Neuron (in vitro differentiated cells): ENCODE measurements around the gene ABCB6.

ENCODE experiments used
- H2AFZ ChIP-seq: one replicate; pipeline ENCODE4 v1.6.1; 2013; ENCODE audit warnings: low read depth, mild to moderate bottlenecking, inconsistent platforms, low read length, moderate library complexity
- H3K27me3 ChIP-seq: one replicate; pipeline ENCODE4 v1.6.1; 2013; ENCODE audit warnings: low read length; ENCODE audit not compliant: insufficient read depth
- H3K36me3 ChIP-seq: one replicate; pipeline ENCODE4 v1.6.1; 2013; ENCODE audit warnings: low read length; ENCODE audit not compliant: insufficient read depth
- H3K4me1 ChIP-seq: one replicate; pipeline ENCODE4 v1.6.1; 2013; ENCODE audit warnings: low read length; ENCODE audit not compliant: insufficient read depth
- H3K4me3 ChIP-seq: 2 replicates; pipeline ENCODE4 v1.5.1; 2013; ENCODE audit warnings: mild to moderate bottlenecking, low read length, moderate library complexity
- H3K9me3 ChIP-seq: one replicate; pipeline ENCODE4 v1.6.1; 2013; ENCODE audit warnings: low read length

The ABCB6 gene

DNA sequence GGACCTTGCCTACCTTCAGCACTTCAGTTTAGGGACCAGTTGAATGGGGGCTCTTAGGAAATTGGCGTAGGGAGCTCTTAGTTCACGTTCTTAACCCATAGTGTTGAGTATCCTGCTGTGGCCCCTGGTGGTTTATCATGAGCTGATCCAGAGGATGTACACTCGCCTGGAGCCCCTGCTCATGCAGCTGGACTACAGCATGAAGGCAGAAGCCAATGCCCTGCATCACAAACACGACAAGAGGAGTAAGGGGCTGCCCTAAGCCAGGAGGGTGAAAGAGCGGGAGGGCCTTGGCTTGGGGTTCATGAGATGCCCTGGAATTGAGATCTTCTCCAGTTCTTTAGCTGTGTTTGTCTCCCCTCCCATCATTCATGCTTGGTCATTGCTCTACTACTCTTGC is 37.8 kb downstream of the ABCB6 start:
- H3K4me1 ChIP-seq: peaks cover 15% of the 10 kb centered on the region
- H3K9me3 ChIP-seq: no peaks in the 10 kb centered on the region
- H3K4me3 ChIP-seq: no peak overlapping the region
- H3K27me3 ChIP-seq: no peaks in the 10 kb centered on the region
- H3K36me3 ChIP-seq: peaks cover 48% of the 10 kb centered on the region
- no peak overlapping the region for H2AFZ ChIP-seq

DNA sequence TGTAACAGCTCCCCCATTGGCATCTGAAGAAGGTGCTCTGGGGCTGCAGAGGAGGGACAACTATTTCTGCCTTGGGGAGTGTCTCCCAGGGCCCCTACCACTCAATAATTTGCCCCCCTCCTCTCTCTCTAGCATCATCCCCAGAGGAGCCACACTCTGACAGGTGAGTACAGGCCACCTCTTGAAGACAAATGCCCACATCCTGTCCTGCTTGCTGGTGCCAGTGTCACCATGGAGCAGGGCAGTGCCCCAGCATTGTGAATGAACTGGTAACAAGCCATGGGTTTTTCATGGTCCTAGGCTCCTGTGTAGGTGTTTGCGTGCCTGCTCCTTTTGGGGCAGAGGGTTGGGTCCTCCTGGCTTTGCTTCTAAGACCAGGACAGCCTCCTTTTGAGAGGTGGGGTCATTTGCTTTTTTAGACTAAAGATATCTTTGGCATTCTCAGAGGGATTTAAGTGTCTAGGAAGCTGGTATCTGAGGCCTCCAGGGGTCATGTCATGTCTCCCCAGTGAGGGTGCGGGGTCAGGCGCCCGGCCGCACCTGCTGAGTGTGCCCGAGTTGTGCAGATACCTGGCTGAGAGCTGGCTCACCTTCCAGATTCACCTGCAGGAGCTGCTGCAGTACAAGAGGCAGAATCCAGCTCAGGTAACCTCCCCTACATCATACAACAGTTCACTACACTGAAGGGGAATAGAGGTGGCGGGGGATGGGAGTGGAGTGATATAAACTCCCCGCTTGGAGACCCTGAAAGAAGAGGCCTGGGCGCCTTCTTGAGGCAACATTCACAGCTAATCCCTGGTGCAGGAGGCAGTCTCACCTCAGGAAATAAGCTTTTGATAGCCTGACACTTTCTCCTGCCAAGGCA is 38.9 kb downstream of the ABCB6 start:
- H2AFZ ChIP-seq: no peak overlapping the region
- peaks cover 21% of the 10 kb centered on the region for H3K4me1 ChIP-seq
- H3K9me3 ChIP-seq: no peaks in the 10 kb centered on the region
- H3K4me3 ChIP-seq: peak overlapping the region; percentile 73
- no peaks in the 10 kb centered on the region for H3K27me3 ChIP-seq
- peaks cover 50% of the 10 kb centered on the region for H3K36me3 ChIP-seq

DNA sequence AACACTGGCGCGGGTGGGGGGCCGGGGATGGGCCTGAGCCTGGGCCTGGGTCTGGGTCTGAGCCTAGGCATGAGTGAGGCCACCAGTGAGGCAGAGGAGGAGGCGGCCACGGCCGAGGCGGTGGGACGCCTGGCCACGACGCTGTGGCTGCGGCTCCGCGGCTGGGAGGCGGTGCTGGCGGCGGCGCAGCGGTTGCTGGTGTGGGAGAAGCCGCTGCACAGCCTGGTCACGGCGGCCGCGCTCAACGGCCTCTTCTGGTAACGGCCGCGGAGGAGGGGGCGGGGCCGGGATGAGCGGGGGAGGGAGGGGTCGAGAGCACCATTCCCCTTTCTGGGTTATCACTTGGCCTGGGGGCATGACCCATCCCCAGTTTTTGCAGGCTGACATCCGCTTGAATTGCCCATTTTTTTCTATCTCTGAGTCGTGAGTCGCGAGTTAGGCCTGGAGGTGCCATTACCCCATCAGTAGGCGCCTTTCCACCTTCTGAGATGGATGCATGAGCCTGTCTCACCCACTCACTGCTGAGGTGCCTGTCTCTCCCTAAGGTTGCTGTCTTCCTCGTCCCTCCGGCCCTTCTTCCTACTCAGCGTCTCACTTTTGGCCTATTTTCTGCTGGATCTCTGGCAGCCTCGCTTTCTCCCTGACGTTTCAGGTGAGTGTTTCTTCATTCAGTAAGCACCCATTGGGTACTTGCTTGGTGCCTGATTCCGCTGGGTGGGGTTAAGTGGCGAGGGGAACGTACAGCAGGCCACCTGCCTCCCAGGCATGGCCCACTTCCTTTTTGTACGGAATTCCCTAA is 40.2 kb downstream of the ABCB6 start:
- Histone ChIP-seq H3K4me3 (peak overlapping the region; percentile 73), H3K36me3 (peaks cover 53% of the 10 kb centered on the region), H2AFZ (peak overlapping the region; percentile 13), H3K27me3 (no peaks in the 10 kb centered on the region), H3K9me3 (no peaks in the 10 kb centered on the region), H3K4me1 (peaks cover 21% of the 10 kb centered on the region)

DNA sequence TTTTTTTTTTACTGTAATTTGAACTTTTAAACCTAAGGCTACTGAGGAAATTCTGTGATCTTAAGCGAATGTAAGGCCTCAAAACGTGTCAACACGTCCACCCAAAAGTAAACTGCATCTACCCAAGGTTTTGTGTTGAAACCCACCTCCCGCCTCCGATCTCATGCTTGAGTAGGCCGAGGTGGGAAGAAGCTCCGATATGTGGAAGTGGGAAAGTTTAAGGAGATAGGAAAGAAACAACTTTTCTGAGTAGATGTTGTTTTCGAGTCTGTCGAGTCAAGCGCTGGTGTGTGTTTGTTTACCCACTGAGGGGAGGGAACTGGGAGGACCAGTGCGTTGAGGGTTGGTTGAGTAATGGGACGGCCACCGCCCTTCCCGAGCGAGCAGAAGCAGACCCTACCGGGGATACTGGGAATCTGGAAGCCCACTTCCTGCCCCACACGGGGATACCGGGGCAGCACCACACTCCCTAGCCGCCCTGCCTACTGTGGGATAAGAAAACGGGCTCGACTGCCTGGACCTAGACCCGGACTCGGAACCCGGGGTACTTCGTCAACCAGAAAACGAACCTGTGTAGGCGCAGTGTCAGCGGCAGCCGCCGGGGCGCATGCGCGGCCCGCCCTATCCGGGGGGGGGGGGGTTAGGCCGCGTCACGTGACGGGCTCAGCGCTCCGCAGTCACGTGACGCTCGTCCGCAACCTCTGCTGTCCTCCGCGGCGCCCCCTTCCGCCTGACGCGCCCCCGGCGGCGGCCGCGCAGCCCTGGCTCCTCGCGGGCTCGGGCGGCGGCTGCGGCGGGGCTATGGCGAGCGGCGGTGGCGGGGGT is 41.0 kb downstream of the ABCB6 start, which contains the start of gene RETREG2:
RETREG2 (plus strand) TSS at position 724 of the 825 bp plus-strand sequence; CDS start at position 802, 78 bp downstream.
- H3K4me1 ChIP-seq: peaks cover 21% of the 10 kb centered on the region
- no peaks in the 10 kb centered on the region for H3K27me3 ChIP-seq
- H3K4me3 ChIP-seq: peak within 1 kb of the TSS; percentile 73
- H3K9me3 ChIP-seq: no peaks in the 10 kb centered on the region
- H3K36me3 ChIP-seq: peaks cover 51% of the 10 kb centered on the region
- H2AFZ ChIP-seq: peak within 1 kb of the TSS; percentile 74

DNA sequence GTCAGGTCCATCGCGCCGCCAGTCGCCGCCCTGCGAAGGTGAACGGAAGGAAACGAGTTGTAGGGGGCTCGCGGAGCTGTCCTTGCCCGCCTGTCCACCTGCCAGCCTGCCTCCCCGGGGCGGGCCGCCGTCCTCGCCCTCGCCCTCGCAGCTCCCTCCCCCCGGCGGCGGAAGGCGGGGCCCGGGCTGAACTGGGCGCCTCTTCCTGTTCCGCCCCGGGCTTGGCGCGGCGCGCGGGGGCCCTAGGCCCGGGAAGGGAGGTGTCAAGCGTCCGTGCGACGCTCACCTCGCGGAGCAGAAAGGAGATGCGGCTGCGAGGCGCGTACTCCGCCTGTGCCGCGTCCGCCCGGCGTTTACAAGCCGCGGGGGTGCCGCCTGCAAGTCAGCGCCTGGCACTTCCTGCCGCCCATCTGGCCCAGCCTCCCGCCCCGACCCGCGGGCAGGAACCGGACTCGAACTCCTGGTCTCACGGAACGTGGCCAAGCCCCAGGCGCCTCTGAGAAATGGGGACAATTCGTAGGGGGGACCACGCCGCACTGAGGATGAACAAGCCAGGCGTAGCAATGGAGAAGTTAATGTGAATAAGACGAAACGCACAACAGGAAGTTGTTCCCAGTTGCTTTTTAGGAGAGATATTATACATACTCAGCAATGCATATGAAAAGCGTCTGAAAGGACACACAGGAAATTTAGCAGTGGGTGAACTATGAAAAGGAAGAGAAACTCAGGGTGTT is 41.8 kb downstream of the ABCB6 start, which contains the start of gene CNPPD1:
CNPPD1 (minus strand) TSS at position 108 of the 734 bp plus-strand sequence; CDS start at position 11, 97 bp downstream.
- peak within 1 kb of the TSS; percentile 74 for H2AFZ ChIP-seq
- peaks cover 46% of the 10 kb centered on the region for H3K36me3 ChIP-seq
- peak within 1 kb of the TSS; percentile 73 for H3K4me3 ChIP-seq
- peaks cover 21% of the 10 kb centered on the region for H3K4me1 ChIP-seq
- H3K9me3 ChIP-seq: no peaks in the 10 kb centered on the region
- no peaks in the 10 kb centered on the region for H3K27me3 ChIP-seq

DNA sequence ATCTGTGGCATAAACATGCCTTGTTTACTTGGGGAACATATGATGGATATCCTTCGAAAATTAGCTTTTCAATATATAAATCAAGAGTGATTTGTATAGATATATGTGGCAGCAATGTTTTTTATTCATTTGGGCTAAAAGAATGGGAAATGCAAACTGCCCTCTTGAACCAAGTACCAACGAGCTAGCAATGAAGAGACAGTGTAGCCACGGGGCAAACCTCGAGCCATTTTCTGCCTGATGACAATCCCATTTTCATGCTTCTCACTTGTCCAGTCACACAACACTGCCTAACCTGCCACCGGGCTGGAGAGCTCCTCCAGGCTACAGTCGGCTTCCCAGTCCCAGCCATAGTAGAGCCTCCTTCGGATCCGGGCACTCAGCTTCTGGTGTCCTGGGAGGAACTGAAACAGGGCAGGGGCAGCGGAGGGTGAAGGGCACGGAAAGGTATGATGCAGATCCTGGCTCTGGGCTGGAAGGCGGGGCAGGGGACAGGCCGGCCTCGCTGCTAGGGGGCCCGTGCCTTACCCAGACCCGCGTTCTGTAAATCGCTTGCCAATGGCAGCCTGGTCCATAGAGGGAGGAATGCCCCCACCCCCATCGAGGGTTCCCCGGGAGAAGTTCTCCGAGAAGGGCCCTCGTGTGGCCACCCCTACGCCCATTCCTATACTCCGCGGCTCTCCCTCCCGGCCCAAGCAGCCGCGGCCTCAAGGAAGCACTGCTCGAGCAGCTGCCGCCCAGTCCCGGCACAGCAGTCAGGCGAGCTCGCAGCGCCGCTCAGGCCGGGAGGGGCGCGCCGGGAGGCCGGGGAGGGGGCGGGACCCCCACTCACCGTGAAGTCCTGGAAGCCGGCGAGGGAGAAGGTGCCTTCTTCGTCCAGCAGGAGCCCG is 42.6 kb downstream of the ABCB6 start:
- H3K4me3 ChIP-seq: peak overlapping the region; percentile 73
- peaks cover 40% of the 10 kb centered on the region for H3K36me3 ChIP-seq
- no peaks in the 10 kb centered on the region for H3K9me3 ChIP-seq

DNA sequence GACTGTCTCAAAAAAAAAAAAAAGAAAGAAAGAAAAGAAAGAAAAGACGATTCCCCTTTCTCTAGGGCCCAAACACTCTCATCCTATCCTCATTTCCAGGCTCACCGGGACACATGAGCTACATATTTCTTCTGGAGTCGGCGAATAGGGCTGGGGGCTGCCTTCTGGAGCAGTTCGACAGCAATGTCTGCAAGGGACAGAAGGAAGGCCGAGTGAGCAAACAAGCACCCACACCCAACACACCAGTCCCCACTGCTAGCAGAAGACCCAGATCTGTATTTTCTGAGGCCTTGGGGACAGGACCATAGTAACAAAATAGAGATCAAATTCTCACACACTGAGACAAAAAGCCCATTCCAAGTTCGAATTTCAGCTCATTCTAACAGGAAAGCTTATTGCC is 43.3 kb downstream of the ABCB6 start:
- Histone ChIP-seq H3K27me3 (no peaks in the 10 kb centered on the region), H3K4me1 (peaks cover 21% of the 10 kb centered on the region), H3K36me3 (peaks cover 33% of the 10 kb centered on the region), H3K4me3 (peak overlapping the region; percentile 73), H2AFZ (no peak overlapping the region), H3K9me3 (no peaks in the 10 kb centered on the region)

More for the DNA sequence above, 42.6 kb downstream of the ABCB6 start:
- peaks cover 21% of the 10 kb centered on the region for H3K4me1 ChIP-seq
- H3K27me3 ChIP-seq: no peaks in the 10 kb centered on the region
- peak overlapping the region; percentile 74 for H2AFZ ChIP-seq

DNA sequence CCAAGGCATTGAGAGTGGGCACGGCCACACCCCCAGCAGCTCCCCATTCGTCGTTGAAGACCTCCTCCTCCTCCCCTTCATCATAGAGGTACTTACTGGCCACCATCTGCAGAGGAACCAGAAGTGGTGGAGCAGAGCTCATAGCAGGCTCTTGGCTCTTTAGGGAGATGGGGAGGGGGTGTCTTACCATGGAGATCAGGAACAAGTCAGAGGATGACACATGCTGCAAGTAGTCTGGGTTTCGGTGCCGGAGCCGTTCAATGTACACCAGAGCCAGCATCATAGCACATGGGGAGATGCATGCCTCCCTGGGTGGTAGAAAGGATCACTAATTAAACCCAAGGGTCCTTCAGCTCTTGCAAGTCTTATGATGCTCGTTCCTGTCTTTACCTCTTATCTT is 44.0 kb downstream of the ABCB6 start:
- no peaks in the 10 kb centered on the region for H3K9me3 ChIP-seq
- H3K27me3 ChIP-seq: no peaks in the 10 kb centered on the region
- H3K4me3 ChIP-seq: no peak overlapping the region
- H3K4me1 ChIP-seq: peaks cover 21% of the 10 kb centered on the region
- H2AFZ ChIP-seq: no peak overlapping the region
- peaks cover 27% of the 10 kb centered on the region for H3K36me3 ChIP-seq

DNA sequence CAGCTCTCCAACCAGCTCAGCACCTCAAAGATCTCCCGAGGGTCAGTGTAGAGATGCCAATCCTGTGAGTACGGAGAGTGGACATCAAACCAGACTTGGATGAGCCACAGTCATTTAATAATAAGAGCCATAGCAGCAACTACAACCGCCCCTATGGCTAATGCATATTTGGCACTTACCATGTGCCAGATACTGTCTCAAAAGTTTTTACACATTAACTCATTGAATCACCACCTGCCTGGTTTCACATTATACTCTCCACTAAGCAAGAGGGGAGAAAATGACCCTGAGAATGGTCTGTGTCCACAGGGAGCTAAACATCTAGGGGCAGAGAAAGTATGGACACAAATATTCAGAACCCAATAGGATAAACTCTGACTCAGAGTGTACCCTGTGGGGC is 44.6 kb downstream of the ABCB6 start:
- no peaks in the 10 kb centered on the region for H3K9me3 ChIP-seq
- peaks cover 15% of the 10 kb centered on the region for H3K4me1 ChIP-seq
- H2AFZ ChIP-seq: no peak overlapping the region
- no peaks in the 10 kb centered on the region for H3K27me3 ChIP-seq
- H3K36me3 ChIP-seq: peaks cover 23% of the 10 kb centered on the region
- no peak overlapping the region for H3K4me3 ChIP-seq

DNA sequence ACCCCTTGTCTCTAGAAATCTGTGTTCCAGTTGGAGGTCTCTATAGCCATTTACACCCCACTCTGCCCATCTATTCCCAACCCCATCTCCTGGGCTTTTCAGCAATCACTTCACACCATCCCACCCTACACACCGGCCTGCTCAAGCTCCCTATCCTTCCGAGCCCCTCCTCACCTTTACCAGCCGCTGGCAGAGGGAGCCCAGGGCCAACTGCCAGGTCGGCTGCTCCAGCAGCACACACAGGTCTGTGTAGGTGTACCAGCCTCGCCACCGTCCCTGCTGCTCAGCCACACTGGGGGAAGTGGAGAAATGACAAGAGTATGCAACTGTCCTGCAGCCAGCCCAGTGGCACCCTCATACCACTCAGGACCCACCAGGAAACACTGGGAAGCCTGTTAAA is 45.6 kb downstream of the ABCB6 start:
- no peaks in the 10 kb centered on the region for H3K27me3 ChIP-seq
- no peak overlapping the region for H3K4me3 ChIP-seq
- H3K4me1 ChIP-seq: peaks cover 9% of the 10 kb centered on the region
- H3K9me3 ChIP-seq: no peaks in the 10 kb centered on the region
- H2AFZ ChIP-seq: no peak overlapping the region
- H3K36me3 ChIP-seq: peaks cover 23% of the 10 kb centered on the region

DNA sequence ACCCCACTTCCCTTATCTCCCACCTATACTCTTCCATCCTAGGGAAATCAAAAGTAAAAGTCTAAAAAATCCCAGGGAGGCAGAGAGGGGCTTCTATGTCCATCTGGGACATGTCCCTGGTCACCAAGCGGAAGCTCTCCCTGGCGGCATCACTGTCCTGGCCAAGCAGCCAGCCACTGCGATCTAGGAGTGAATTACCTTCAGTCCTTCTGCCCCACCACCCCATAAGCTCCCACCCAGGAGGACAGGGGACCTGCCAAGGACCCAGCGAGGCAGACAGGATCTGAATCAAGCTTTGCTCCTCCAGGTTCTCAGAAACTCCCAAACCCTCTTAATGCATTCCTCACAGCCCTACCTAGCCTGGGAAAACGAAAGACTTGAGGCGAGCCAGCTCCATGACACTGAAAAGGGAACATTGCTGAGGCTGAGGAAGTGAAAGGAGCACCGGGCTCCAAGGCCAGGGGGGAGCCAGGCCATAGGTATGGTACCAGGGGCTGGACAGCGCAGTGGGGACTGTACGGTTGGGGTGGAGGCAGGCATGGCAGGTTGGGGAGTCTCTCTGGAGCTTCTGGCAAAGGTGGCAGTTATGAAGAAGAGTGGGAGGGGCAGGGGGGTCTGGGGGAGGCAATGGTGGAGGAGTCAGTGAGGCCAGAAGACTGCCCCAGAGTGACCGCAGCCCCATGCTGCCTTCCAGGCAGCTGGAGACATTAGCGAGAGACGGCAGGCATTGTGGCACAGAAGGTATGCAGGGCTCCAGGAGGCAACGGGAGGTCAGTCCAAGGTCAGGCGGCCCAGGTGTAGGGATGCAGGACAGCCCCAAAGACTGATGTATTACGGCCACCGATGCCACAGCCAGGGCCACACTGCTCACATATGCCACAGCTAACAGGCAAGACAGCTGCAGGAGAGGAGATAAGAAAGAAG is 46.3 kb downstream of the ABCB6 start:
- H3K9me3 ChIP-seq: no peaks in the 10 kb centered on the region
- no peak overlapping the region for H3K4me3 ChIP-seq
- peaks cover 9% of the 10 kb centered on the region for H3K4me1 ChIP-seq
- H3K36me3 ChIP-seq: peaks cover 23% of the 10 kb centered on the region
- no peaks in the 10 kb centered on the region for H3K27me3 ChIP-seq
- H2AFZ ChIP-seq: no peak overlapping the region
